ENCODE data around the gene CUEDC2. TPM values are rescaled to one million over a fixed set of nuclear protein-coding genes. Genes with fewer than 3 reads are reported as not detected.
"Not testable (repeated sequence)": the region's sequence is repeated elsewhere in the genome, so short reads cannot be mapped to it uniquely, and the experiment has no call there.

The CUEDC2 gene
- total RNA-seq, 1 donor from 2014 or later: 101 TPM

- intact Hi-C loops (cut with DNase I): no loop called here
Measured at GRCh38 chr10:102457591-102458150, 25.3 kb upstream of the CUEDC2 start.

GRCh38 chr10:102455893-102456471, 23.6 kb upstream of the CUEDC2 start:
- DNase-seq (ENCODE audit: low spot score) (no peak), ATAC-seq (no peak)
- intact Hi-C loops (cut with DNase I): no loop called here

More at GRCh38 chr10:102457591-102458150, 25.3 kb upstream of the CUEDC2 start:
- DNase-seq (ENCODE audit: low spot score): no peak
- no peak for ATAC-seq

- not testable (repeated sequence) for ATAC-seq
Measured at GRCh38 chr10:102454662-102455487, 22.5 kb upstream of the CUEDC2 start.

GRCh38 chr10:102453502-102453901, 21.1 kb upstream of the CUEDC2 start:
- intact Hi-C loops (cut with DNase I): no loop called here
- ATAC-seq: no peak
- DNase-seq (ENCODE audit: low spot score): no peak

More at GRCh38 chr10:102454662-102455487, 22.5 kb upstream of the CUEDC2 start:
- intact Hi-C loops (cut with DNase I); DNase-seq (ENCODE audit: low spot score): not testable (repeated sequence)

GRCh38 chr10:102452672-102453340, 20.4 kb upstream of the CUEDC2 start:
- intact Hi-C loops (cut with DNase I): no loop called here
- ATAC-seq (peak; percentile 44), DNase-seq (ENCODE audit: low spot score) (no peak)

- intact Hi-C loops (cut with DNase I): no loop called here
Measured at GRCh38 chr10:102451105-102451969, 19.0 kb upstream of the CUEDC2 start, which contains the start of gene C10orf95. TSS of gene C10orf95 (minus strand) at chr10:102451543. CDS start at chr10:102451093, 450 bp downstream.

GRCh38 chr10:102450374-102451104, 18.2 kb upstream of the CUEDC2 start:
- peak; percentile 84 for DNase-seq (ENCODE audit: low spot score)
- intact Hi-C loops (cut with DNase I): no loop called here
- ATAC-seq: peak; percentile 84

More at GRCh38 chr10:102451105-102451969, 19.0 kb upstream of the CUEDC2 start, which contains the start of gene C10orf95:
- no peak for ATAC-seq
- DNase-seq (ENCODE audit: low spot score): no peak

- intact Hi-C loops (cut with DNase I): no loop called here
- DNase-seq (ENCODE audit: low spot score) (no peak), ATAC-seq (no peak)
Measured at GRCh38 chr10:102450124-102450373, 17.7 kb upstream of the CUEDC2 start.

GRCh38 chr10:102449321-102450123, 17.1 kb upstream of the CUEDC2 start:
- intact Hi-C loops (cut with DNase I): no loop called here
- ATAC-seq (peak; percentile 75), DNase-seq (ENCODE audit: low spot score) (peak; percentile 75)

- intact Hi-C loops (cut with DNase I): no loop called here
- DNase-seq (ENCODE audit: low spot score) (no peak), ATAC-seq (no peak)
Measured at GRCh38 chr10:102444851-102445250, 12.5 kb upstream of the CUEDC2 start.

GRCh38 chr10:102438374-102438773, 6.0 kb upstream of the CUEDC2 start:
- DNase-seq (ENCODE audit: low spot score) (no peak), ATAC-seq (no peak)
- intact Hi-C loops (cut with DNase I): no loop called here

- intact Hi-C loops (cut with DNase I): no loop called here
- no peak for ATAC-seq
- DNase-seq (ENCODE audit: low spot score): no peak
Measured at GRCh38 chr10:102437515-102437914, 5.1 kb upstream of the CUEDC2 start.

- ATAC-seq (no peak), DNase-seq (ENCODE audit: low spot score) (no peak)
- intact Hi-C loops (cut with DNase I): no loop called here
Measured at GRCh38 chr10:102436312-102436711, 3.9 kb upstream of the CUEDC2 start.

GRCh38 chr10:102435529-102436233, 3.3 kb upstream of the CUEDC2 start:
- ATAC-seq: no peak
- no peak for DNase-seq (ENCODE audit: low spot score)
- intact Hi-C loops (cut with DNase I): no loop called here

- ATAC-seq (no peak), DNase-seq (ENCODE audit: low spot score) (no peak)
- intact Hi-C loops (cut with DNase I): no loop called here
Measured at GRCh38 chr10:102435133-102435497, 2.7 kb upstream of the CUEDC2 start.

GRCh38 chr10:102434394-102435132, 2.2 kb upstream of the CUEDC2 start:
- intact Hi-C loops (cut with DNase I): no loop called here
- no peak for DNase-seq (ENCODE audit: low spot score)
- peak; percentile 2 for ATAC-seq
